H1 (cell line): ENCODE results near the gene MYH11. TPM values are rescaled to one million over a fixed set of nuclear protein-coding genes. Genes with fewer than 3 reads are reported as not detected.

Experiments
- CHD2 ChIP-seq: IDR thresholded peaks from 2 replicates; pipeline ENCODE4 v1.6.1; 2012; ENCODE audit warnings: low read length, improper control_type of control experiment
- SAP30 ChIP-seq: fragments of 300-600 bp; sonication (generic); IDR thresholded peaks from 2 replicates; pipeline ENCODE4 v1.7.1; 2012; ENCODE audit warnings: low read length, moderate library complexity, mild to moderate bottlenecking, inconsistent platforms; ENCODE audit not compliant: insufficient read depth, insufficient replicate concordance
- SP4 ChIP-seq: IDR thresholded peaks from 2 replicates; pipeline ENCODE4 v1.6.1; 2012; ENCODE audit warnings: low read length, inconsistent platforms
- TBP ChIP-seq: IDR thresholded peaks from 2 replicates; pipeline ENCODE4 v1.6.1; 2011; ENCODE audit warnings: low read depth, low read length, improper control_type of control experiment
- TCF12 ChIP-seq: IDR thresholded peaks from 2 replicates; pipeline ENCODE4 v1.6.1; 2011; ENCODE audit warnings: low read depth, mild to moderate bottlenecking, low read length
- polyA plus RNA-seq, 7 experiments: library from polyadenylated mRNA; depleted of rRNA in 3 of 7; stranded (reverse) in 5 of 7; unstranded in 2 of 7; fragments of >200 nt in 5 of 7; fragments of 200-250 nt in 2 of 7; gene quantifications; 1 replicate in 5 of 7; 2 replicates in 1 of 7; 4 replicates in 1 of 7; pipeline versions ENCODE4 v1.2.1 to v1.2.3, GENCODE V29; 2011 to 2013; ENCODE audit warnings: missing spikeins in 2 of 7, mixed read lengths in 2 of 7
- total RNA-seq: library from RNA; stranded (reverse); fragmentation: NEBNext Ultra II Directional; extraction: Animal tissue kit (Norgen Biotek cat#: 25700); gene quantifications from 2 replicates; pipeline ENCODE4 v1.2.1, GENCODE V29; 2021

MYH11 gene
- total and polyA plus RNA-seq, 2 of the 8 experiments (the other 6 are each of a cell fraction or from before 2014, with no cell fraction given): 0.11 to 0.78 TPM

- TF ChIP-seq TBP (no peak), TCF12 (no peak), SAP30 (no peak), SP4 (no peak), CHD2 (no peak)
Observed at GRCh38 chr16:15811481-15812400, 45.1 kb downstream of the MYH11 start (continued).
